NCI-H524 treated with DMSO at 0.1 percent for 48 hours (cell line): ENCODE data around the gene RPAP3.

Experiments used
- DNase-seq: peaks from one replicate; lab custom pipeline; 2025; lab: John Stamatoyannopoulos, UW

Gene RPAP3

GRCh38 chr12:47743311-47743860, 37.6 kb upstream of the RPAP3 start:
- no peak for DNase-seq

- DNase-seq: no peak
Measured at GRCh38 chr12:47742253-47742825, 36.5 kb upstream of the RPAP3 start.

GRCh38 chr12:47741340-47741703, 35.5 kb upstream of the RPAP3 start:
- DNase-seq: no peak

DNA sequence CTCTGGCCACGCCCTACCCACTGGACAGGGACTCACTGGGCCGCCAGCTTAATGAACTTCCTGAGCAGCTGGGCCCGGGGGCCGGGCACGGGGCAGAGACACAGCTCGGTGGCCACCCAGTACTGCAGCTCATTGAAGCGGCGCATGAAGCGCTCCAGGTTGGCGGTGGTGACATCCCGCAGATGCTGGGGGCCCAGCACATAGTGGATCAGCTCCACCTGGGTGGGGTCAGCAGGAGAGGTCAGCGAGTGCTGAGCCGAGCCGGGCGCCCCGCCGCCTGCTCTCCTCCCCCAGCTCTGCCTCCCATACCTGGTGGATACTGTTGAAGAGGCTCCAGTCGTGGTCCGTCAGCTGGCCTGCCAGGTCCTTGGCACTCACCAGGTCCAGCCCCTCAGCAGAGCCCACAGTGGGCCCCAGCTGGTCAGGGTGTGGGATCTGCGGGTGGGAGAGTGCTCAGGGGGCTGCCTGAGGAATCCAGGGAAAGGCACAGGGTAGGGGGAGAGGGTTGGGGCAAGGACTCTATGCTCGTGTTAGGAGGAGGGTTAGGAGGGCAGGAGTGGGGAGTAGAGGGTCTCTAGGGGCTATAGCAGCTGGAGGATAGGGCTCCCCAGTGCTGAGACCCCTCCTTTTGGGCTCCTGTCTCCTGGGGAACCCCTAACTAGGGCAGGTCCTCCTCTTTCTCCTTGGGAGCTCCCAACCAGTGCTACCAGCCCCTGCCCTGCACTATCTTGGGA, 34.9 kb upstream of the RPAP3 start:
- no peak for DNase-seq

- no peak for DNase-seq
Measured at GRCh38 chr12:47739979-47740378, 34.1 kb upstream of the RPAP3 start.

- DNase-seq: no peak
Measured at GRCh38 chr12:47739297-47739696, 33.5 kb upstream of the RPAP3 start.

- DNase-seq: no peak
Measured at GRCh38 chr12:47737936-47738594, 32.2 kb upstream of the RPAP3 start.

GRCh38 chr12:47736877-47737676, 31.2 kb upstream of the RPAP3 start:
- DNase-seq: no peak

DNA sequence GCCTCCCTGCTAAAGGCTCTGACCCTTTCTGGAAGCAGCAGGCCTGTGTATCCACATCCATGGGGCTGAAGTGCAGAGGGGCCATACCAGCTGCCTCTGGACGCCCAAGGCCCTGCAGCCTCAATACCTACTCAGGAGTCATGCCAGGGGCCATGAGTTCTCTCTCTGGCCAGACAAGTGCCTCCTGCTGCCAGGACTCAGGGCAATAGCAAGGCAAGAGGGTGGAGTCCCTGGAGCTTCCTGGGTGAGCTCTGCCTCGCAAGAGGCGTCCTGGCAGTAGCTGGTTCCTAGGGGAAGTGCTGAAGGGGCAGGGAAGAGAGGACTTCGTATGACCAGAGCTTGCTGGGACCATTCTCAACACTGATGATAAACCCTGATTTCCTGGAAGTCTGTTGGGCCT, 30.4 kb upstream of the RPAP3 start:
- DNase-seq: no peak

DNA sequence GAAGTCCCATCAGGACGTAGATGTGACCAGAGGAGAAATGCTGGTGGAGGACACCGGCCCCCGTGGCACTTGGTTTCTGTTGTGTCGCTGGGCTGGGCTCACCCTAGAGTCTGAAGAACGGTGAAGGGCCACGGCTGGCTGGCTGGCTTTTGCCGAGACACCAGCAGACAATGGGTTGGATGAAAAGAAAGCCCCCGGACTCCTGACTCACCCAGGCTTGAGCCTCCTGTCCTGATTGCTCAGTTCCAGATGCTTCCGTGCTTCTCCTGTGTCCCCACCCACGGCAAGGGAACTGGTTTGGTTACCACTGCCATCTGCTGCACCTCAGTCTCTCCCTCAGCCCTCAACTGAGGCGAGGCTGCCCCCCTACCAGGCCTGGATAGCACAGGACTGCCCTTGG, 29.8 kb upstream of the RPAP3 start:
- no peak for DNase-seq

DNA sequence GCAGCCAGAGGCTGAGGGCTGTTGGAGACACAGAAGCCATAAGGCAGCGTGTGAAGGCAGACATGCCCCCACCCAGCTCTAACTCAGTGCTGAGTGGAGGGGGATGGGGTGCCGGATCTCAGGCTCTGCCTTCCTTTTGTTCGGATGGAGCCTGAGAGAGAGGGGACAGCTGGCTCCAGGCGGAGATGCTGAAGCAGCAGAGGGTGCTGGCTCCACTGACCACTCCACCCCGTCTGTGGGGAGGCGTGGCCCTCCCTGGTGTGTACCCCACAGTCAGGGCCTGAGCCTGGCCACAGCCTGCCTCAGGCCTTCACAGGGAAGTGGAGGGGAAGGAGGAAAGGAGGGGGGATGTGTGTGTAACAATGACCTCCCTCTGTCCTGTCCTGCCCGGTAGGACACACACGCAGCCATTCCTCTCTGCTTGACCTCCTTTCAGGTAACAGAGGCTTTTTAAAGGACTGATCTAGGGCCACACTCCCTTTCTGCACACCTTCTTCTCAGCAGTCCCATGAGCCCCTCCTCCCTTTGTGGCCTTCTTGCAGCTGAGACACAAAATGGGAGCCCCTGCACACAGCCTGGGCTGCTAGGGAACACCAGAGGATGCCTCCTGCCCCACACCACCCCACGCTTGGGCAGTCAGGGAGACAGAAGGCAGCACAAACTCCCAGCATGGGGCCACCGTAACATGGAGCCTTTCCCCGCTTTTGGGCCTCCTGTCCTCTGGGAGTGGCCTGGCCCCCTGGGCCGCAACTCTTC, 29.1 kb upstream of the RPAP3 start:
- DNase-seq: peak; percentile 22

GRCh38 chr12:47733142-47733541, 27.3 kb upstream of the RPAP3 start:
- no peak for DNase-seq

- no peak for DNase-seq
Measured at GRCh38 chr12:47732504-47732903, 26.7 kb upstream of the RPAP3 start.

DNA sequence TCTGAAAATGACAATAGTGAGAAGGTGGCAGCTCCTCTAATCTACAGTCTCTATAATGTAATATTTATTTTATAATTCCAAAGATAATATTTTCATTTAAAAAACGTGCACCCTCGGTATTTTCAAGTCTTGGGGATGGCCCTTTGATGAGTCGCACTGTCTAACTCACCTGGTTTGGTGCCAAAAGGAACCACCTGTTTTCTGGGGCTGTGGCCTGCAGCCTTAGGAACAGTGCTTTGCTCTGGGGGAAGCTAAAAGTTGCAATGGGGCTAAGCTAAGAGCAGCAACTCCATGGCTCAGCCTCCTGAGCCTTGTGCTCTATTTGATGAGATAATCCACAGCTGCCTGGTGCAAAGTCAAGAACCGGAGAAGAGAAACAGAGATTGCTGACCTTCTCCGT, 25.9 kb upstream of the RPAP3 start:
- DNase-seq: no peak

DNA sequence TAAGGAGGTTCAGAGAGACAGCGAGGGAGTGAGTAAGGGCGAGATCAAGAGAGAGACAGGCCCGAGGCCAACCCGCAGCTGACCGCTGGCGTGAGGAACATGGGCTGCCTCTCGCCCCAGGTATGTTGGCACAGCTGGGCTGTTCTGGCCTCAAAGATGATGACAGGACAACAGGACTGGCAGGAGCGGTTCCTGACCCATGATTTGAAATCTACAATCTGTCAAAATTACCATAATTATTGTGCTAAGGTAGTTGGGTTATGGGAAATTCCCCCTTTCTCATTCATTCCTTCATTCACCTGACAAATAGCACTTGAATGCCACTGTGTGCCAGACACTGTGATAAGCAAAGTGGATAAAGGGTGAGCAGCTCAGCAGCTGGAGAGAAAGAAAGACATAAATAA, 24.5 kb upstream of the RPAP3 start:
- DNase-seq: no peak

DNA sequence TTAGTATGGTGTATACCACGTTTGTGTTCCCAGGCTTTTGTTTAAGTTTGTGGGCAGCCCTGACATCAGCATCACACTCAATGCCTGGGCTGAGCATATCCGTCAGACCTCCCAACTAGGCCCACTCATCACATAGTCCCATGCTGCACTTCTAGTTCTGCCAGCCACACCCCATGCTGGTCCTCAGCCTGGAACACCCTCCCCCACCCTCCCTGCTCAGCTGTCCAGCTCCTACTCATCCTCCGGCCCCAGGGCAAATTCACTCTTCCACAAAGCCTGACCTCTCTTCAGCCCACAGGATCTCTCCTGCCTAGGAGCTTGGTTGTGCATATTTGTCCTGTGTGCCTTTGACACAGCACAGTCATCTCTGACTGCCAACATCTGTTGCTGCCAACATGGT, 23.4 kb upstream of the RPAP3 start:
- no peak for DNase-seq

GRCh38 chr12:47725893-47726292, 20.1 kb upstream of the RPAP3 start:
- no peak for DNase-seq

GRCh38 chr12:47725091-47725772, 19.4 kb upstream of the RPAP3 start, which contains the start of gene ENDOU:
ENDOU (minus strand) TSS chr12:47725490; CDS start chr12:47725413, 77 bp downstream.
- no peak for DNase-seq

GRCh38 chr12:47722941-47723631, 17.3 kb upstream of the RPAP3 start:
- no peak for DNase-seq

DNA sequence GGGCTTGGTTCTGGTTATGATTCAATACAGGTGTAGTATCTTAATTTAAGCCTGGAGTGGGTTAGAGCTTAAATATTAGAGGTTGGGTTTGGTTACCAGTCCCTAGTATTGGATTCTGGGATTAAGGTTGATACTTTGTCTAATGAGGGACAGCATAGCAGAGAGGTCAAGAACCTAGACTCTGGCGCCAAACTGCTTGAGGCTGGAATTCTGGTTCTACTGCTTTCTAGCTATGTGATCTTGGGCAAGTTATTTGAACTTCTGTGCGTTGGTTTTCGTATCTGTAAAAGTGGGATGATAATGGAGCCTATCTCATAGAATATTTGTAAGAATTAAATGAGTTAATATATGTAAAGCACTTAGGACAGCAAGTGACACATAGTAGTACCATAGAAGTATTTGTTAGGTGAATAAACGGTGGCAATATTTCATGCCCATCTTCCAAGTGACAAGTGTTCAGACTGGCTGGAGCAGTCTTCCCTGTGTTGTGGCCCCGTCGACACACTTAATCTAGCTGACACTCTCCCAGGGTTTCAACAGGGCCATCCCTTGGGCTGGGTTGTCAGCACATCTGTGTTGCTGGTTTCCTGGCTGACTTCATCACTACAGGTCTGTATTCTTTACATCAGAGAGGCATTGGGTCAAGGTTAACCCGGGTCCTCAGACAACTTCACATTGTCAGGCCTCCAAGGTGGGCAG, 16.5 kb upstream of the RPAP3 start:
- no peak for DNase-seq
